GM18517 (cell line): Measurements from ENCODE around the gene SPATA4.

ENCODE experiments used
- ATAC-seq: cut with Tn5 transposase; IDR thresholded peaks from one replicate; pipeline ENCODE4 v1.9.1; 2021; ENCODE audit warnings: mild to moderate bottlenecking, moderate library complexity; ENCODE audit not compliant: unreplicated experiment

Gene SPATA4

DNA sequence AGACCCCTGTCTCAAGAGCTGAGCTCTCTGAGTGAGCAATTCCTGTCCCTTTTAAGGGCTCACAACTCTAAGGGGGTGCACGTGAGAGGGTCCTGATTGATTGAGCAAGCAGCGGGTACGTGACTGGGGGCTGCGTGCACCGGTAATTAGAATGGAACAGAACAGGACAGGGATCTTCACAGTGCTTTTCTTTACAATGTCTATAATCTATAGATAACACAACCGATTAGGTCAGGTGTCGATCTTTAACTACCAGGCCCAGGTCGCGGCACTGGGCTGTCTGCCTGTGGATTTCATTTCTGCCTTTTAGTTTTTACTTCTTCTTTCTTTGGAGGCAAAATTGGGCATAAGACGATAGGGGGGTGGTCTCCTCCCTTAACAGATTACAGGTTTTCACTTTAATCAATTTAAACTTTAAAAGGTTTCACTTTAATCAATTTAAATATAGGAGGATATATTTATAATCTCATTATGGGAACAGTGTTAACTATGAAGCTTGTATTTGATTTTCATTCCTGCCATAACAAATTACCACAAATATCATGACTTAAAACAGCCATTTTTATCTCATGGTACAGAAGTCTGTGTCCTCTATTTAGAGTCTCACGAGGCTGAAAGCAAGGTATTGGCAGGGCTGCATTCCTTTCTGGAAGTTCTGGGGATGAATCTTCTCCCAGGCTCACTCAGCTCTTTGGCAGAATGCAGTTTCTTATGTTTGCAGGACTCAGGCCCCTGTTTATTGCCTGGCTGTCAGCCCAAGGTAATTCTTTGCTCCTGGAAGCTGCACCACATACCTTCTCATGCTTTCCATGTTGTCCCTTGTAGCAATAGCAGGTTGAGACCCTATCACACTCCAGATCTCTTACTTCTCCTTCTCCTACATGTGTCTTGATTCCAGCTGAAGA is 5.2 kb downstream of the SPATA4 start:
- no peak for ATAC-seq

DNA sequence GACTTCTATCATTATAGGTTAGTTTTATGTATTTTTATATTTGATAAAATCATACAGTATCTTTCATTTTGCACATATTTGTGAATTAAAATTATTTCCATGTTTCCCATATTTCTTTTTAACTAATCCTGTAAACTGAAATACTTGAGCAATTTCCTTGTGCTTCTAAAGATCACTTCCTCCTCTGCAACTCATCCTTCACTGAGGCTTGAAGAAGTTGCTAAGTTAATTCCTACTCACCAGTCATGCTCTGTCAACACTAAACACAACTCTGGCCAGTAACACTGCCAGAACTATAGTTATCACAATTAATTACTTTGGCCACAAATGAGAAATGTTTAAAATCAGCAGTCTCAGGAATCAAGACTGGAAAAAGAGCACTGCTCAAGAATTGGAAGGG is 6.7 kb downstream of the SPATA4 start:
- no peak for ATAC-seq

DNA sequence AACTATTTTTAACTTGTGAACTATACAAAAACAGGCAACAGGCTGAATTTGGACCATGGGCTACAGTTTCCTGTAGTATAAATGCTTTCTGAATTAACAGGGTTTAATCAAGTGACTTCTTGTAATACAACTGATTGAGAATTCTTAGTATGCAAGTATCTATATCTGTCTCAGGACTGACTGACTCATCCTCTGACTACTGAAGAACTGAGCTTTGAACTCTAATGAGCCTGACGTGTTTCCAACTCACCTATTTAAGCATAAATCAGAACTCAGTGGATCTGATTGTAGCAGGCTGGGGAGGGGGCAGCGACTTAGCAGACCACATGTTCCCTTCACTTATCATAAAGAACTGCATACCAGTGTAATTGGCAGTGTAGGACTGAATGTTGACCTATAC is 7.8 kb downstream of the SPATA4 start:
- ATAC-seq = no peak

DNA sequence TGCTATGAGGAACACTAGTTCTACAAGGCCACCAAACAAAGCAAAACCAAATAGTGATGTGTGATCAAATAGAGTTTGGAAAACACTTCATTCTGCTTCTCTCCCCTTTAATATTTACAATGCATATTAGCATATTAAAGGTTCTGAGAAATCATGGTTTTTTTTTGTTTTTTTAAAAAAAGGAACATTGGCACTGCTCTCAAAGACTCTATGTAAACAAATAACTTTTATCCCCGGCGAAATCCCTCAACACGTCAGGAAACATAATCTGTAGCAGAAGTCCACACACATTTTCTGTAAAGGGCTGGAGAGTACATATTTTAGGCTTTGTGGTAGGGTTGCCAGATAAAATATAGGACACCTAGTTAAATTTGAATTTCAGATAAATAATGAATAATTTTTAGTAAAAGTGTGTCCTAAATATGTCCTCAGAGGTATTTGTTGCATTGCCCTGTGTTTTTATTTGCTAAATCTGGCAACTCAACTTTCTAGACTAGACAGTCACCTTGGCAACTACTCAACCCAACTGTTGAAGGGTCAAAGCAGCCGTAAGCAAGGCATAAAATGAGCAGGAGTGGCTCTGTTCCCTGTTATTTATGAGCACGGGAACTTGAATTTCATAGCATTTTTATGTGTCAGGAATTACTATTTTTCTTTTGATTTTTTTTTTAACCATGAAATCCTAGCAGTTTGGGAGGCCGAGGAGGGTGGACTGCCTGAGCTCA is 8.6 kb downstream of the SPATA4 start:
- no peak for ATAC-seq

DNA sequence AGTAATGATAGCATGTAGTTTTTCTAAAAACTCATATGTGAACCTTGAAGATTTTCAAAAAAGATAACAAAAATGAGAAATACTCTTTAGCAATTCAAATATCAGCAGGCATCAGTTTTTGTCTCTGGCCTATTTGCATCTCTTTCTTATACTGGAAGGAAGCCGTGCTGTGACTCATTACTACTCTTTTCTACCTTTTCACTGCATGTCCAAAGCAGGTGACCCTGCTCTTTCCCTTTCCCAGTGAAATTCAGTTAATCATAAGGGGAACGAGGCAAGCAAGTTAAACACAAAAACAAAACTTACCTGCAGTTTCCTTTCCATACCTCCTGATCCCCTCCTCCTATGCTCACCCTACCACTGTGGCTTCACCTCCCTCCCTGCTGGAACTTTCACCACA is 9.3 kb downstream of the SPATA4 start:
- no peak for ATAC-seq

DNA sequence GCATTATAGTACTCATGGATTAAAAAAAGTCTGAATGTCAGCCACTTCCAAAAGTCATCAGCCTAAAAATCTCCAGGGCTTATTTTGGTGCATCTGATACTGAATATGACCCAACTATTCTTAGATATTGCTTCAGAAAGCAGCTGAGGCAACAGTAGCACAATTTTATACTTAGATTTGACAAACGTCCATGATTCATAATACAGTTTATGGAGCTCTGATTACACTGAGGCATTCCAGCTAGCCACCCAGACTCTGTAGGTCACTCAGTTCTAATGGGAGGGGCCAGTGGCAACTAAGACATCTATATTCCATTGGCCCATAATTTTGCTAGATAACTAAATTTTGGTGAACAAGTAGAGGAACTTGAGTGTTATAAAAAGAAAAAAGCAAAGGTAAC is 10.3 kb downstream of the SPATA4 start:
- ATAC-seq = no peak

DNA sequence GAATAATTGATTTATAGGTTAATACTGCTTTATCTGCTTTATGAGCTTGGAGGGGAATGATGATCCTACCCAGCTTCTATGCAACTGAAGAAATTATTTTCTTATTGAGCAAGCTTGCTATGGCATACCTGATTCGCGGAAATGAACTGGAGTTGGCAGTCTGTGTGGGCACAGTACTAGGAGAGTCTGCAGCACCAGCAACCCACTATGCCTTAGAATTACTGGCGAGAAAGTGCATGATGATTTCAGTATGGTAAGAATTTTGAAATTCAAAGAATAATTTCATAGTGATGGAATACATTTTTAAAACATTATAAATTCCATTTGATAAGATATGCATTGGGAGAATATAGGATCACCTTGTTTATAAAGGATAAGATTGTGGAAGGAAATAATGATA is 32.3 kb downstream of the SPATA4 start:
- no peak for ATAC-seq

DNA sequence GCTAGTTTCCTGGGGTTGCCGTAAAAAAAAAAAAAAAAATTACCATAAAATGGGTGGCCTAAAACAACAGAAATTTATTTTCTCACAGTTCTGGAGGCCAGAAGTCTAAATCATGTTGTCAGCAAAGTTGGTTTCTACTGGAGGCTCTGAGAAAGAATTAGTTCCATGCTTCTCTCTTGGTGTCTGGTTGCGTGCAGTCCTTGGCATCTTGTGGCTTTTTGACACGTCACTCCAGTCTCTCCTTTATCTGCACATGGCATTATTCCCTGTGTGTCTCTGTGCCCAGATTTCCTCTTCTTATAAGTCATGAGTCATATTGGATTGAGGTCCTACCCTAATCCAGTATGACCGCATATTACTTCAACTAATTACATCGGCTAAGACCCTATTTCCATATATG is 38.7 kb downstream of the SPATA4 start:
- ATAC-seq = no peak

DNA sequence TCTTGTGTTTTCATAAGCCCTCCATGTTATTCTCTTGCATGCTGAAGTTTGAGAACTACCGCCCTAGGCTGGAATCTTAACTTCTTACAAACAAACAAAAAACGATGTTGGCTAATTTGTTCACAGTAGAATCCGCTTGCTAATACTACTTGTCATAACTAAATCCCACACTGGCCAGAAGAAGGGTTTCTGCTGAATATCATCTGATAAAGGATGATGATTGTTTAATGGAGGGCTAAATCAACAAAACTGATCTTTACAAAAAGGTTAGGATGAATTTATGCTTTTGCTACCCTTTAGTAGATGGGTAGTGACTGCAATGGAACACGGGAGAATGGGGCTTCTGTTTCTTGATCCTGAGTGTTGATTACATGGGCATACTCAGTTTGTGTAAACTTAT is 42.3 kb downstream of the SPATA4 start:
- no peak for ATAC-seq

DNA sequence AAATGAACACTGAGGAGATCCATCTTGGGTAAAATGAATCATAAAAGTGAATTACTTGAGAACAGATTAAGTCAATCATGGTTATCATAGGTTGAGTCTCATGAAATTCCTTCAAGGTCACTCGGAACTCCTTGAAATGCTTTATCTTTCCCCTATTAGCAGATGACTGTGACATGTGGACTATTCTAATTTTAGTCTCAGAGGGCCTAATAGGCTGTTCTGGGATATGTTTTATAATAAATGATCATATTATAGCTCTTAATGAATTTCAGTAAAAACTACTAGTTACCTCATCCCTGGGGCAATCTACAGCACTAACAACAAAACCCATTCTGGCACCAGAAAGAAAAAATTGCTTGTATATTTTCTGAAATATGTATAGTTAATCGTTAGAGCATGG is 44.7 kb downstream of the SPATA4 start:
- peak; percentile 22 for ATAC-seq

DNA sequence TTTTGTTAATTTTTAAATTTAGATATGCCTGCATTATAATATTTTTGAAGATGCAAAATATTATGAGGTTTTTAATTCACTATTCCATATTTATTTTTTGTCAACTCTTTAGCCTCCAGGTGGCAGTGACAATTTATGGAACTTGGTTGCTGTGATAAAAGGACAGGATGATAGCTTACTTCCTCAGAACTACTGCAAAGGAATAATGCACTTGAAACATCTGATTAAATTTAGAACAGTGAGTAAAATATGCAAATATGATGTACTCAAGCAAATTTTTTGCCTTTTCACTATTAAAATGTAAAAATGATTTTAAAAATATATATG is 45.1 kb downstream of the SPATA4 start:
- peak; percentile 45 for ATAC-seq

DNA sequence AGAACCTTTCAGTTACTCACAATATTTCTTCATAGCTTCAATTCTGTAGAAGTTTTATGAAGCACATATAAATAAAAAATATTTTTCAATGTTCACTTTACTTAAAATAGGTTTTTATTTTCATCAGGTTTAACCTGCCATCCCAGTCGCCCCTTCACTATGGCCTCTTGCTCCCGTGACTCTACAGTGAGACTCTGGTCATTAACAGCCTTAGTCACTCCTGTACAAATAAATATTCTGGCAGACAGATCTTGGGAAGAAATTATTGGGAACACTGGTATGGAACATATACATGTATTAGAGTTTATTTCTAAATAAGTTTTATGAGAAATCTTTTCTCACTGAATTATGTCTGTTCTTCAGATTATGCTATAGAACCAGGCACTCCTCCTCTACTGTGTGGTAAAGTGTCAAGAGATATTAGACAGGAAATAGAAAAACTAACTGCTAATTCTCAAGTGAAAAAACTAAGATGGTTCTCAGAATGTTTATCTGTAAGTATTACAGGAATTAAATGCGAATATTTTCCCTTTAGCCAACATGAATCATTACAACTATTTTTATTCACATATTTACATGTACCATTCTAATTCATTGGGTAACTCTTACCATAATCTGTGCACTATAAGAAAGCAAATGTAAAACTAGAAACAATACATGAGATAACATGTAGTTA is 45.6 kb downstream of the SPATA4 start:
- no peak for ATAC-seq

DNA sequence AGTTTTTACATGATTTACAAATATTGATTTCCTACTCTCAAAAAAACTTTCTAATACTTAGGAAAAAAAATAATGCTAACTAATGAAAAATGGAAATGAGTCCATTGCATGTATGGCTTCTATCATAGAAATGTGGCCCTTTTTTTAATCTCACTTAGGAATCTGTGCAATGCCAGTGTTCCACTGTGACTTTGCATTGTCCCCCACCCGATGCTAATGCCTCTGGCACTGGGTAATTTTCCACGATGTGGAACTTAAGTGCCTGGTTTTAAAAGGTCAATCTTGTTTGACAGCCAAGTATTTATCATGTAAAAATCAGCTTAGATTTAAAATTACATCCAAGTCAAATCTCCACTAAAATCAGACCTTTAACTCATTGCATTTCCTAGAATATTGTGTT is 53.1 kb downstream of the SPATA4 start:
- no peak for ATAC-seq

DNA sequence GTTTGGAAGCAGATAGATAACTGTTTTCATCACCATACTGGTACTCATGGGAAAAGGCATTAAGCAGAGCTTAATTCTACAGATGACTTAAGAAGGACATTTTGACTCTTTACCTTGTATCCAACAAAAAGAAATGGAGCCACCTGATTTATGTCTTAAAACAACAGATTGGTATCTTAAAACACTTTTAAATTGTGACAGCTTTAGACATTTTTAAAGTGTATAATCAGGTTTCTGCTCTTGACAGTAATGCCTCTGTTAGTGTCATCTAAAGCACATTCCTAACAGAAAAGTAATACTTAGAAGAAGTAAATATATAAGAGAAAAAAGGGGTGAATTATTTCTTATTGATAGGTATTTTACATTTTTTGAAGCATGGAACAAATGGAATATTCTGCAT is 55.9 kb downstream of the SPATA4 start:
- ATAC-seq = no peak

DNA sequence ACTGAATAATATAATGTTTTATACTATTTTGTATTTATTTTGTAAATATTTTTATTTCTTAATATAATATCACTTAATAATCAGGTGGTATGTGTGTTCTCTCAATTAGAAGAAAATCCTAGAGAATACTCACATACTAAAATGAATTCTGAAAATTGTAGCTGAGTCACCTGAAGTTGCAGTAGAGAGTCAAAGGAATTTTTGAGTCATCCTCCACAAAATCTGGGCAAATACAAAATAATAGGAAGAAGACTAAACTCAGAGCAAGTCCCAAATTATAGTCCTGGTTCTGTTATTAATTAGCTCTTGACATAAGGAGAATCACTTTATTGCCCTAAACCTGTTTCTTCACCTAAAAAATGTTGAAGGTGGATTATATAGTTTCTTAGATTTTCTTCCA is 57.8 kb downstream of the SPATA4 start:
- no peak for ATAC-seq

DNA sequence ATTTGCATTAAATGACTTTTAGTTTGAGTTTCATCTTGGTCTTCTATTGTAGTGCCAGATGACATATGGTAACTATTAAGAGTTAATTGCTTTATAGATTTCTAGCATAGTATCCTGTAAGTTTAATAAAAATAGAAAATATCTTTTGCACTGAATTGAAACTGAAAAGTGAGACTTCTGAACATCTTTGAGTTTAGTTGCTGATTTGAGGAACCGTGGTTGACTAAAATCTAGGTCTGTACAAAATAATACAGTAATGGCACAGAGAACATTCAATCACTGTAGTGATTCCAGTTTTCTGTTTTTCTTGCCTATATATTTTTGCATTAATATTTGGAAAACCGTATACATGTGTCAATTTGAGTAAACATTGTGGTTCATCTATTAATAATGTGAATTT is 60.7 kb downstream of the SPATA4 start:
- no peak for ATAC-seq
